T47D (cell line): ENCODE measurements around the gene PPP1R15A.
"Not testable (repeated sequence)": the region's sequence is repeated elsewhere in the genome, so short reads cannot be mapped to it uniquely, and the experiment has no call there.

ENCODE experiments used
- DNase-seq, 2 experiments: peaks; one replicate each; pipeline versions ENCODE4 v3.0.0 to v3.0.0-alpha.2; 2011 to 2012; ENCODE audit warnings: low read depth in 1 of 2, low spot score in 1 of 2
- JUND ChIP-seq: IDR thresholded peaks from 2 replicates; pipeline ENCODE4 v1.6.1; 2012; ENCODE audit warnings: low read depth
- in situ Hi-C: cut with HindIII; loops from 2 replicates; pipeline ENCODE4 v1.10.0; 2016; ENCODE audit warnings: low sequenced_read_pairs, low pct_unique_long_range_greater_than_20kb

Gene PPP1R15A

GRCh38 chr19:48842789-48843162, 29.4 kb upstream of the PPP1R15A start:
- in situ Hi-C loops = no loop called here
- TF ChIP-seq JUND = no peak
- peak in 1 of 2 experiments; percentile 47 for DNase-seq

GRCh38 chr19:48844472-48844871, 27.7 kb upstream of the PPP1R15A start:
- in situ Hi-C loops = no loop called here
- peak in 1 of 2 experiments; percentile 71 for DNase-seq
- no peak for TF ChIP-seq JUND

GRCh38 chr19:48845384-48845783, 26.8 kb upstream of the PPP1R15A start:
- DNase-seq = no peak
- in situ Hi-C loops = no loop called here
- no peak for TF ChIP-seq JUND

GRCh38 chr19:48846659-48847058, 25.6 kb upstream of the PPP1R15A start:
- DNase-seq, in situ Hi-C loops: not testable (repeated sequence)

GRCh38 chr19:48852292-48852691, 19.9 kb upstream of the PPP1R15A start:
- DNase-seq = no peak
- in situ Hi-C loops = no loop called here
- no peak for TF ChIP-seq JUND

- in situ Hi-C loops = no loop called here
- DNase-seq = no peak
- TF ChIP-seq JUND = no peak
These were observed 18.7 kb upstream of the PPP1R15A start for GRCh38 chr19:48853483-48853882.

DNA sequence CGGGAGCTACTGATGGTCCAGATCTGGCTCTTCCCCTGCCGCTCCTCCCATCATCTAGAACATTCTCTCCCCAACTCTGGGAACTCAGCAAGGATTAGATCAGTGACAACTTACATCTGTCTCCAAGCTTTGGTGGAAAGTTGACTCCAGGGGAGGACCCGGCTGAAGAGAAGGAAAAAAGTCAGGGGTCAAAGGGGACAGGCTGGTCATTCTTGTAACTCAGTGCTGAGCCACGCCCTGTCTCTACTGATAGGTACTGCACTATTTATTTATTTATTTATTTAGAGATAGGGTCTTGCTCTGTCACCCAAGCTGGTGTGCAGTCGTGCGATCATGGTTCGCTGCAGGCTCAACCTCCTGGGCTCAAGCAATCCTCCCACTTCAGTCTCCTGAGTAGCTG, 18.1 kb upstream of the PPP1R15A start:
- no peak for TF ChIP-seq JUND
- in situ Hi-C loops = no loop called here
- no peak for DNase-seq

DNA sequence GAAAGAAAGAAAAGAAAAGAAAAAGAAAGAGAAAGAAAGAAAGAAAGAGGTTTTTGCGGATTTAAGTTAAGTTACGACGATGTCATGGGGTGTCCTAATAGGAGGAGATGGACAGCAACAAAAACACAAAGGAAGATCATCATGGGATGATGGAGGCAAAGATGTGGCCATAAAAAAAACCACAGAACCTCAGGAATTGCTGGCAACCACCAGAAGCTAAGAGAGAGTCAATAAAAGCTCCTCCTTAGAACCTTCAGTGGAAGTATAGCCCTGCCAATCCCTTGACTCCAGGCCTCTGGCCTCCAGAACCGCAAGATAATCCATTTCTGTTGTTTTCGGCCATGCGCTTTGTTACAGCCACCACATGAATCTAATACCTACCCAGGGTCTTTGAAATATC, 15.3 kb upstream of the PPP1R15A start:
- no peak for TF ChIP-seq JUND
- peak in 1 of 2 experiments; percentile 38 for DNase-seq
- in situ Hi-C loops = no loop called here

GRCh38 chr19:48858984-48859710, 13.1 kb upstream of the PPP1R15A start:
- TF ChIP-seq JUND = no peak
- peak in 1 of 2 experiments; percentile 76 for DNase-seq

DNA sequence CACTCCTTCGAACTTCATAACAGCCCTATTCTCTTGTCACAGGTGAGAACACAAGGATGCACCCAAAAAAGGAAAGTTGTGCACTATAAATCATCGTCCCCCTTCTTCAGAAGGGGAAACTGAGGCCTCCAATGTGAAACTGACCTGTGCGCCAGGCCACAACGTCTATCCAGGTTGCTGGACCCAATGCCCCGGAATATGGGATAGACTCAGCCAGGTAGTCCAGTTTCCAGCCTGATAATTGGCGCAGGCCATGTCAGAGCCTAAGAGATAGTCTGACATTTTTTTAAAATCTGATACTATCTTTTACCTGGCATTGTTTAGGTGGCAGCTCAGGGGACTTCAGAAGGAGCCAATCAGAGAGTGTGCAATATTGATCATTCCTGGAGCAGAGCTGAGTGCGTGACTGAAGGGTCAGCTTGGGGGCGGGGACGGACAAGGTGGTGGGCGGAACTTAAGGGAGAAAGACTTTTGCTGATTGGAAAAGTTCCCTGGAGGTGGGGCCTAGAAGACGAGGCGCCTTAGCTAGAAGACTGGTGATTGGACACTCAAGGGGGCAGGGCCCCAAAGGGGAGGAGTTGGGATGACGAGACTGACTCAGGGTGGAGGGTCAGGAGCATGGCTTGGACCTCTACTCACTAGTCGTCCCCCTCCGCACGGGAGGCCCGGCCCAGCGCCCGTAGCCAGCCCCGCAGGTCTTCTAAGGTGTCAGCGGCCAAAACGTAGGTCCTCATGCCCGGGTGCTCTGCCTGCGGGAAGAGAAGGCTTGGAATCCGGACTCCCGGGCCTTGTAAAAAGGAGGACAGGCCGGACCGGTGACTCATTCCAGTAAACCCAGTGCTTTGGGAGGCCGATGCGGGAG, 12.3 kb upstream of the PPP1R15A start:
- TF ChIP-seq JUND = no peak
- peak; percentile 83 to 97 for DNase-seq
- in situ Hi-C loops = no loop called here

More at GRCh38 chr19:48858984-48859710, 13.1 kb upstream of the PPP1R15A start:
- in situ Hi-C loops = no loop called here

DNA sequence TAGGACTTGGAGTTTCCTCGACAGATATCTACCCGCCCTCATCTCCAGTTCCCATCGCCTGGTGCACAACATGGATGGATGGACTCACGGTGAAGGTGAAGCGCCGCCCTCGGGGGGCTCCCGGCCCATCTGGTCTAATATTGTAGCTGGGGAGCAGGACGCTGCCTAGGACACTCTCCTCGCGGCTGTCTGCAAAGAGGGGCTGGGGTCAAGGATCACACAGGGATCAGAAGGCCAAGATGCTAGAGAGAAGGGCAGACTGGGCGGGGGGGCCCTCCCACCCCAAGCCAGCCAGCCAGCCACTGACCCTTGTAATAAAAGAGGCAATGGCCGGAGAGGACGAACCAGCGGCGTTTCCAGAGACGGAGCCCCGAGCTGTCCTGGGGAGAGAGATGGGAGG, 10.9 kb upstream of the PPP1R15A start:
- no peak for DNase-seq
- TF ChIP-seq JUND = no peak
- in situ Hi-C loops = no loop called here

- DNase-seq = no peak
These were observed 9.4 kb upstream of the PPP1R15A start for GRCh38 chr19:48862827-48863226.

DNA sequence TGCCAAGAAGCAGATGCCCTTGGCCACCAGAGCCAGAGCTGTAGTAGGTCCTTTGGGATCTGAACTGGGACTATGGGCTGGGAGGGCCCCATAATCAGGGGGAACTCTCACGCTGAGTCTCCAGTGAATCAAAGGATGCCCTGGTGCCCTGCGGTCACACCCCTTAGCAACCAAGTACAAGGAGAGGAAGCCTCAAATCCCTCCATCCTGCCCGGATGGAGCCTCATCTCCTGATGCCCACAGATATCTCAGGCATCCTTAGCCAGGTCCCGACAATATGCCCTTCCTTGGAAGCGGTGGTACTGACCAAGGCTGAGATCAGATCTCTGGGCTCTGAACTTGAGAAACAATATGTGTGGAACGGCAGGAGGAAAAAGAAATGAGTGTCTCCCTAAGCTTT, 5.5 kb upstream of the PPP1R15A start:
- TF ChIP-seq JUND = no peak
- in situ Hi-C loops = no loop called here

More at GRCh38 chr19:48862827-48863226, 9.4 kb upstream of the PPP1R15A start:
- in situ Hi-C loops = no loop called here
- no peak for TF ChIP-seq JUND

More for the DNA sequence above, 5.5 kb upstream of the PPP1R15A start:
- no peak for DNase-seq
